Glutamatergic neuron (in vitro differentiated cells): ENCODE results near the gene ZSCAN16. TPM values are rescaled to one million over a fixed set of nuclear protein-coding genes. Genes with fewer than 3 reads are reported as not detected.
A peak's percentile ranks its signal among the peaks of the same experiment; 100 is the strongest.
"Not testable (repeated sequence)": the region's sequence is repeated elsewhere in the genome, so short reads cannot be mapped to it uniquely, and the experiment has no call there.

Source experiments
- DNase-seq: peaks from one replicate; pipeline ENCODE4 v3.0.0; 2022
- H3K27ac Mint-ChIP-seq: one replicate; pipeline ENCODE4 v1.8.0; 2020; ENCODE audit warnings: mild to moderate bottlenecking, mixed read lengths, inconsistent platforms; ENCODE audit not compliant: unreplicated experiment
- H3K27me3 Mint-ChIP-seq: one replicate; pipeline ENCODE4 v1.8.0; 2020; ENCODE audit warnings: mild to moderate bottlenecking, moderate library complexity, mixed read lengths, inconsistent platforms; ENCODE audit not compliant: unreplicated experiment
- H3K36me3 Mint-ChIP-seq: one replicate; pipeline ENCODE4 v1.8.0; 2020; ENCODE audit warnings: mild to moderate bottlenecking, mixed read lengths, inconsistent platforms; ENCODE audit not compliant: unreplicated experiment
- H3K4me1 Mint-ChIP-seq: one replicate; pipeline ENCODE4 v1.8.0; 2020; ENCODE audit warnings: mild to moderate bottlenecking, low read depth, mixed read lengths, inconsistent platforms; ENCODE audit not compliant: unreplicated experiment
- H3K4me3 Mint-ChIP-seq: one replicate; pipeline ENCODE4 v1.8.0; 2020; ENCODE audit warnings: mild to moderate bottlenecking, mixed read lengths, inconsistent platforms; ENCODE audit not compliant: unreplicated experiment
- H3K9me3 Mint-ChIP-seq: one replicate; pipeline ENCODE4 v1.8.0; 2020; ENCODE audit warnings: mild to moderate bottlenecking, moderate library complexity, mixed read lengths, inconsistent platforms; ENCODE audit not compliant: unreplicated experiment
- CTCF ChIP-seq: fragments of 200-600 bp; sonication (generic); IDR thresholded peaks from one replicate; pipeline ENCODE4 v1.5.0; 2021; ENCODE audit not compliant: partially characterized antibody, unreplicated experiment
- total RNA-seq: library from RNA; stranded (reverse); fragmentation: NEBNext Ultra II Directional; extraction: Animal tissue kit (Norgen Biotek cat#: 25700); gene quantifications from one replicate; pipeline ENCODE4 v1.2.1, GENCODE V29; 2021; ENCODE audit not compliant: unreplicated experiment

Gene ZSCAN16
- total RNA-seq, 1 donor from 2014 or later, result 20.0 TPM

- no peak for TF ChIP-seq CTCF
- Mint-ChIP-seq H3K4me1 (no peaks in the 10 kb centered on the region), H3K4me3 (no peak overlapping the region), H3K9me3 (no peaks in the 10 kb centered on the region), H3K36me3 (no peaks in the 10 kb centered on the region), H3K27ac (no peak overlapping the region), H3K27me3 (no peaks in the 10 kb centered on the region)
- no peak for DNase-seq
These were observed 6.9 kb upstream of the ZSCAN16 start for GRCh38 chr6:28117386-28118050.

GRCh38 chr6:28118217-28118616, 6.2 kb upstream of the ZSCAN16 start:
- H3K27ac Mint-ChIP-seq, result no peak overlapping the region
- no peak overlapping the region for H3K4me3 Mint-ChIP-seq
- DNase-seq, result no peak
- no peaks in the 10 kb centered on the region for H3K27me3 Mint-ChIP-seq
- no peaks in the 10 kb centered on the region for H3K9me3 Mint-ChIP-seq
- TF ChIP-seq CTCF, result no peak
- H3K4me1 Mint-ChIP-seq, result no peaks in the 10 kb centered on the region
- H3K36me3 Mint-ChIP-seq, result no peaks in the 10 kb centered on the region

- no peak for DNase-seq
- no peak for TF ChIP-seq CTCF
- Mint-ChIP-seq H3K27ac (no peak overlapping the region), H3K36me3 (no peaks in the 10 kb centered on the region), H3K4me1 (peaks cover 12% of the 10 kb centered on the region), H3K4me3 (no peak overlapping the region), H3K9me3 (peaks cover 2% of the 10 kb centered on the region), H3K27me3 (no peaks in the 10 kb centered on the region)
These were observed 2.5 kb upstream of the ZSCAN16 start for GRCh38 chr6:28121876-28122275.

GRCh38 chr6:28122283-28122682, 2.1 kb upstream of the ZSCAN16 start:
- H3K9me3 Mint-ChIP-seq, H3K27ac Mint-ChIP-seq: not testable (repeated sequence)

GRCh38 chr6:28124971-28125353, 553 bp downstream of the ZSCAN16 start:
- Mint-ChIP-seq H3K27me3 (no peaks in the 10 kb centered on the region), H3K27ac (peak overlapping the region; percentile 98), H3K9me3 (peaks cover 2% of the 10 kb centered on the region), H3K36me3 (no peaks in the 10 kb centered on the region), H3K4me3 (peak overlapping the region; percentile 98), H3K4me1 (peaks cover 12% of the 10 kb centered on the region)
- TF ChIP-seq CTCF, result no peak
- no peak for DNase-seq

More at GRCh38 chr6:28122283-28122682, 2.1 kb upstream of the ZSCAN16 start:
- DNase-seq, H3K36me3 Mint-ChIP-seq, H3K27me3 Mint-ChIP-seq, H3K4me3 Mint-ChIP-seq: not testable (repeated sequence)
- H3K4me1 Mint-ChIP-seq, result peaks cover 12% of the 10 kb centered on the region
